IMR-90 (cell line): ENCODE measurements around the gene TMEM204. TPM values are rescaled to one million over a fixed set of nuclear protein-coding genes. Genes with fewer than 3 reads are reported as not detected.

Experiments
- ATAC-seq: fragments of 200-7000 bp; cut with Tn5 transposase; 2 replicates; pipeline ENCODE4 v1.9.1; 2020; ENCODE audit warnings: low read depth, mild to moderate bottlenecking, moderate library complexity
- BruUV-seq: library from RNA; stranded (reverse); fragments of 400-500 nt; replicated peaks from 2 replicates; lab custom pipeline; 2021; lab: Mats Ljungman, UMichigan
- CTCF ChIA-PET: fragments of 300-600 bp; formaldehyde crosslinking; extraction: SDS; loops from one replicate; lab custom pipeline; 2021; ENCODE audit warnings: antibody characterized with exemption; lab: Yijun Ruan, JAX
- POLR2A ChIA-PET: fragments of 300-600 bp; sonication (Branson Sonifier 250); formaldehyde crosslinking; loops from one replicate; lab custom pipeline; 2022; ENCODE audit warnings: antibody characterized with exemption; ENCODE audit not compliant: unreplicated experiment; lab: Charles Lee
- DNase-seq: peaks from one replicate; pipeline ENCODE4 v3.0.0; 2013
- H2AFZ ChIP-seq: replicated peaks from 2 replicates; pipeline ENCODE3; 2013; ENCODE audit warnings: low read length, mild to moderate bottlenecking; ENCODE audit not compliant: poor library complexity
- H2AK5ac ChIP-seq: 2 replicates; pipeline ENCODE4 v1.6.1; 2013; ENCODE audit warnings: low read depth, low read length, inconsistent platforms
- H2AK9ac ChIP-seq: replicated peaks from 2 replicates; pipeline ENCODE3; 2013; ENCODE audit warnings: mild to moderate bottlenecking, low read depth, low read length, moderate library complexity; ENCODE audit not compliant: poor library complexity
- H2BK120ac ChIP-seq: 2 replicates; pipeline ENCODE4 v1.6.1; 2013; ENCODE audit warnings: low read depth, low read length, inconsistent platforms
- H2BK15ac ChIP-seq: 3 replicates; pipeline ENCODE4 v1.6.1; 2013; ENCODE audit warnings: low read depth, low read length, inconsistent platforms
- H2BK20ac ChIP-seq: 2 replicates; pipeline ENCODE4 v1.6.1; 2013; ENCODE audit warnings: low read depth, mild to moderate bottlenecking, inconsistent platforms, low read length, moderate library complexity
- H2BK5ac ChIP-seq: 2 replicates; pipeline ENCODE4 v1.6.1; 2013; ENCODE audit warnings: mild to moderate bottlenecking, low read depth, low read length, inconsistent platforms; ENCODE audit not compliant: poor library complexity, severe bottlenecking
- H3K14ac ChIP-seq: replicated peaks from 2 replicates; pipeline ENCODE4 v1.6.1; 2013; ENCODE audit warnings: low read depth, low read length, inconsistent platforms
- H3K18ac ChIP-seq: 2 replicates; pipeline ENCODE4 v1.6.1; 2013; ENCODE audit warnings: low read depth, low read length, control low read depth
- H3K23ac ChIP-seq: 2 replicates; pipeline ENCODE4 v1.6.1; 2013; ENCODE audit warnings: low read depth, low read length, inconsistent platforms
- H3K27ac ChIP-seq: 2 replicates; pipeline ENCODE4 v1.5.1; 2013; ENCODE audit warnings: mild to moderate bottlenecking, control low read depth, low read length; ENCODE audit not compliant: insufficient read depth
- H3K27me3 ChIP-seq: 2 replicates; pipeline ENCODE4 v1.6.1; 2013; ENCODE audit warnings: low read length; ENCODE audit not compliant: control insufficient read depth, insufficient read depth
- H3K36me3 ChIP-seq: 2 replicates; pipeline ENCODE4 v1.6.1; 2013; ENCODE audit warnings: low read length, mixed read lengths; ENCODE audit not compliant: control insufficient read depth, insufficient read depth
- H3K4ac ChIP-seq: 2 replicates; pipeline ENCODE4 v1.6.1; 2013; ENCODE audit warnings: low read depth, low read length, inconsistent platforms
- H3K4me1 ChIP-seq: 2 replicates; pipeline ENCODE4 v1.6.1; 2013; ENCODE audit warnings: low read length, mixed read lengths; ENCODE audit not compliant: control insufficient read depth, insufficient read depth
- H3K4me2 ChIP-seq: 2 replicates; pipeline ENCODE4 v1.6.1; 2013; ENCODE audit warnings: low read depth, mild to moderate bottlenecking, control low read depth, low read length, moderate library complexity
- H3K4me3 ChIP-seq: 2 replicates; pipeline ENCODE4 v1.5.1; 2013; ENCODE audit warnings: low read depth, mild to moderate bottlenecking, control low read depth, low read length, moderate library complexity; ENCODE audit not compliant: insufficient read depth
- H3K56ac ChIP-seq: 2 replicates; pipeline ENCODE4 v1.6.1; 2013; ENCODE audit warnings: low read length, inconsistent platforms; ENCODE audit not compliant: insufficient read depth; ENCODE audit errors: extremely low read depth
- H3K79me1 ChIP-seq, 2 experiments: 2 replicates each; pipeline ENCODE4 v1.6.1; 2013; ENCODE audit warnings: low read length in 2 of 2, inconsistent platforms in 1 of 2, low read depth in 1 of 2
- H3K9ac ChIP-seq: 2 replicates; pipeline ENCODE4 v1.6.1; 2013; ENCODE audit warnings: low read depth, low read length, control low read depth
- H3K9me1 ChIP-seq: 2 replicates; pipeline ENCODE4 v1.6.1; 2013; ENCODE audit warnings: low read length, inconsistent platforms; ENCODE audit not compliant: insufficient read depth
- H3K9me3 ChIP-seq: 2 replicates; pipeline ENCODE4 v1.6.1; 2013; ENCODE audit warnings: low read length; ENCODE audit not compliant: control insufficient read depth, insufficient read depth
- H4K20me1 ChIP-seq: 2 replicates; pipeline ENCODE4 v1.6.1; 2013; ENCODE audit warnings: low read length, inconsistent platforms; ENCODE audit not compliant: insufficient read depth
- H4K5ac ChIP-seq: 2 replicates; pipeline ENCODE4 v1.6.1; 2013; ENCODE audit warnings: mild to moderate bottlenecking, low read depth, low read length, control low read depth
- H4K8ac ChIP-seq, 2 experiments: 2 replicates each; pipeline ENCODE4 v1.6.1; 2013; ENCODE audit warnings: low read depth in 2 of 2, low read length in 2 of 2, control low read depth in 1 of 2, inconsistent platforms in 1 of 2
- H4K91ac ChIP-seq: 2 replicates; pipeline ENCODE4 v1.6.1; 2013; ENCODE audit warnings: low read depth, low read length, inconsistent platforms; ENCODE audit not compliant: insufficient read depth
- BHLHE40 ChIP-seq: fragments of 150-350 bp; IDR thresholded peaks from 2 replicates; pipeline ENCODE4 v1.6.1; 2016; ENCODE audit warnings: mild to moderate bottlenecking, low read depth, low read length
- CHD1 ChIP-seq: IDR thresholded peaks from 2 replicates; pipeline ENCODE4 v1.6.1; 2012; ENCODE audit warnings: low read depth, low read length, improper control_type of control experiment
- FOS ChIP-seq: fragments of 150-350 bp; IDR thresholded peaks from 2 replicates; pipeline ENCODE4 v1.6.1; 2016; ENCODE audit warnings: low read depth, low read length
- MAFK ChIP-seq: IDR thresholded peaks from 2 replicates; pipeline ENCODE4 v1.6.1; 2012; ENCODE audit warnings: low read depth, low read length, improper control_type of control experiment
- MAZ ChIP-seq: IDR thresholded peaks from 2 replicates; pipeline ENCODE4 v1.6.1; 2012; ENCODE audit warnings: low read depth, mild to moderate bottlenecking, low read length, improper control_type of control experiment, moderate library complexity, borderline replicate concordance
- MXI1 ChIP-seq: IDR thresholded peaks from 2 replicates; pipeline ENCODE4 v1.6.1; 2012; ENCODE audit warnings: low read depth, mild to moderate bottlenecking, low read length, moderate library complexity, borderline replicate concordance
- NFE2L2 ChIP-seq: fragments of 150-350 bp; IDR thresholded peaks from 2 replicates; pipeline ENCODE4 v1.6.1; 2016; ENCODE audit warnings: low read depth, mild to moderate bottlenecking, low read length
- POLR2A ChIP-seq: IDR thresholded peaks from 2 replicates; pipeline ENCODE4 v1.6.1; 2012; ENCODE audit warnings: mild to moderate bottlenecking, low read depth, low read length
- RFX5 ChIP-seq: IDR thresholded peaks from 2 replicates; pipeline ENCODE4 v1.8.0; 2012; ENCODE audit warnings: low read depth, mild to moderate bottlenecking, low read length, moderate library complexity
- SMC3 ChIP-seq: fragments of 150-350 bp; IDR thresholded peaks from 2 replicates; pipeline ENCODE4 v1.6.1; 2016; ENCODE audit warnings: low read depth, mild to moderate bottlenecking, antibody characterized with exemption, low read length, moderate library complexity
- WGBS, 2 experiments: methylation state at CpG; one replicate each; pipeline versions ENCODE4 v1.1.5 to v1.1.7; 2013; ENCODE audit warnings: missing lambda C conversion rate in 2 of 2; ENCODE audit not compliant: insufficient read length in 1 of 2; ENCODE audit errors: extremely low coverage in 2 of 2; 5-methylcytosine and 5-hydroxymethylcytosine counted together
- dilution Hi-C: fragments of 300-500 bp; cut with HindIII; formaldehyde crosslinking; loops from one replicate; pipeline ENCODE4 v1.14.3; 2018; ENCODE audit warnings: low sequenced_read_pairs; ENCODE audit not compliant: unreplicated experiment
- in situ Hi-C: fragments of 300-500 bp; cut with MboI; formaldehyde crosslinking; loops from 3 replicates; pipeline ENCODE4 v1.14.3; 2019; ENCODE audit warnings: low sequenced_read_pairs, inconsistent platforms, mixed read lengths
- intact Hi-C: fragments of 100-400 bp; cut with micrococcal nuclease; formaldehyde crosslinking; loops from 2 replicates; pipeline ENCODE4 v1.10.0; 2022
- polyA plus RNA-seq, 3 experiments: library from polyadenylated mRNA; depleted of rRNA; stranded (reverse); fragments of >200 nt; gene quantifications; 2 replicates each; pipeline ENCODE4 v1.2.3, GENCODE V29; 2012; ENCODE audit warnings: low replicate concordance in 1 of 3
- total RNA-seq: library from RNA; depleted of rRNA; stranded (reverse); fragments of >200 nt; gene quantifications from 2 replicates; pipeline ENCODE4 v1.2.3, GENCODE V29; 2012
- TF ChIP-seq, protein P1 (sequence below): conservative IDR thresholded peaks from 2 replicates; pipeline ENCODE4 v1.5.1; 2012; ENCODE audit warnings: mild to moderate bottlenecking, low read depth, low read length, improper control_type of control experiment
- TF ChIP-seq, protein P2 (sequence below): fragments of 150-350 bp; IDR thresholded peaks from 2 replicates; pipeline ENCODE4 v1.6.1; 2017; ENCODE audit warnings: mild to moderate bottlenecking, antibody characterized with exemption, low read length, low read depth

Gene TMEM204
- total and polyA plus RNA-seq, 2 of the 4 experiments (the other 2 are of a cell fraction), result 7.0 to 12.3 TPM

- ATAC-seq (no peak), DNase-seq (no peak)
- no peak overlapping the region for H3K14ac ChIP-seq
- POLR2A ChIA-PET, result no interaction called here
- no peak overlapping the region for H4K5ac ChIP-seq
- H4K8ac ChIP-seq, result no peak overlapping the region
- TF ChIP-seq MXI1 (no peak), NFE2L2 (no peak), RFX5 (no peak), SMC3 (no peak), MAZ (no peak), MAFK (no peak), POLR2A (no peak), FOS (no peak), CHD1 (no peak), BHLHE40 (no peak)
- TF ChIP-seq, protein P1, sequence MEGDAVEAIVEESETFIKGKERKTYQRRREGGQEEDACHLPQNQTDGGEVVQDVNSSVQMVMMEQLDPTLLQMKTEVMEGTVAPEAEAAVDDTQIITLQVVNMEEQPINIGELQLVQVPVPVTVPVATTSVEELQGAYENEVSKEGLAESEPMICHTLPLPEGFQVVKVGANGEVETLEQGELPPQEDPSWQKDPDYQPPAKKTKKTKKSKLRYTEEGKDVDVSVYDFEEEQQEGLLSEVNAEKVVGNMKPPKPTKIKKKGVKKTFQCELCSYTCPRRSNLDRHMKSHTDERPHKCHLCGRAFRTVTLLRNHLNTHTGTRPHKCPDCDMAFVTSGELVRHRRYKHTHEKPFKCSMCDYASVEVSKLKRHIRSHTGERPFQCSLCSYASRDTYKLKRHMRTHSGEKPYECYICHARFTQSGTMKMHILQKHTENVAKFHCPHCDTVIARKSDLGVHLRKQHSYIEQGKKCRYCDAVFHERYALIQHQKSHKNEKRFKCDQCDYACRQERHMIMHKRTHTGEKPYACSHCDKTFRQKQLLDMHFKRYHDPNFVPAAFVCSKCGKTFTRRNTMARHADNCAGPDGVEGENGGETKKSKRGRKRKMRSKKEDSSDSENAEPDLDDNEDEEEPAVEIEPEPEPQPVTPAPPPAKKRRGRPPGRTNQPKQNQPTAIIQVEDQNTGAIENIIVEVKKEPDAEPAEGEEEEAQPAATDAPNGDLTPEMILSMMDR, result no peak
- TF ChIP-seq, protein P2, sequence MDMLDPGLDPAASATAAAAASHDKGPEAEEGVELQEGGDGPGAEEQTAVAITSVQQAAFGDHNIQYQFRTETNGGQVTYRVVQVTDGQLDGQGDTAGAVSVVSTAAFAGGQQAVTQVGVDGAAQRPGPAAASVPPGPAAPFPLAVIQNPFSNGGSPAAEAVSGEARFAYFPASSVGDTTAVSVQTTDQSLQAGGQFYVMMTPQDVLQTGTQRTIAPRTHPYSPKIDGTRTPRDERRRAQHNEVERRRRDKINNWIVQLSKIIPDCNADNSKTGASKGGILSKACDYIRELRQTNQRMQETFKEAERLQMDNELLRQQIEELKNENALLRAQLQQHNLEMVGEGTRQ, result no peak
- no peak overlapping the region for H3K56ac ChIP-seq
- H3K9ac ChIP-seq, result no peak overlapping the region
- no peak overlapping the region for H3K23ac ChIP-seq
- CTCF ChIA-PET, result no interaction called here
- no peak overlapping the region for H2AK9ac ChIP-seq
- H4K20me1 ChIP-seq, result 0 out of 2 replicates have a peak, but pooled peaks cover 3% of the 10 kb centered on the region
- no peak overlapping the region for H2BK20ac ChIP-seq
- intact Hi-C loops (no loop called here), dilution Hi-C loops (no loop called here), in situ Hi-C loops (no loop called here)
- H4K91ac ChIP-seq, result no peak overlapping the region
- H2AK5ac ChIP-seq, result no peak overlapping the region
- no peak overlapping the region for H3K27ac ChIP-seq
- H3K4me1 ChIP-seq, result peaks cover 9% of the 10 kb centered on the region
- 95% methylated on average over 9 of the region's 22 CpGs; no CpG with 5 or more reads in 1 of the 2 experiments for WGBS, 2 experiments
- no peak overlapping the region for H3K18ac ChIP-seq
- 0 out of 2 replicates have a peak, but pooled peaks cover 5% of the 10 kb centered on the region for H3K9me1 ChIP-seq
- no peak overlapping the region for H2AFZ ChIP-seq
- no peak overlapping the region for H2BK120ac ChIP-seq
- H3K9me3 ChIP-seq, result no peaks in the 10 kb centered on the region
- H3K4me2 ChIP-seq, result no peak overlapping the region
- no peak overlapping the region for H3K4me3 ChIP-seq
- H2BK5ac ChIP-seq, result no peak overlapping the region
- H3K79me1 ChIP-seq, result peaks cover 5 to 59% of the 10 kb centered on the region in 2 experiments; a peak in 3 of 4 replicates
- H2BK15ac ChIP-seq, result no peak overlapping the region
- BruUV-seq, result no TSS peak
- H3K36me3 ChIP-seq, result peaks cover 28% of the 10 kb centered on the region
- no peak overlapping the region for H3K4ac ChIP-seq
- no peaks in the 10 kb centered on the region for H3K27me3 ChIP-seq
These were observed 5.5 kb downstream of the TMEM204 start for GRCh38 chr16:1538804-1539520.
